Ishikawa (cell line): Measurements from ENCODE around the gene DMD.

ENCODE experiments used
- CEBPB ChIP-seq: IDR thresholded peaks from 2 replicates; pipeline ENCODE4 v1.6.1; 2012
- CREB1 ChIP-seq: IDR thresholded peaks from 2 replicates; pipeline ENCODE4 v1.6.1; 2012; ENCODE audit warnings: low read depth
- EGR1 ChIP-seq: IDR thresholded peaks from 2 replicates; pipeline ENCODE4 v1.6.1; 2012
- EP300 ChIP-seq: IDR thresholded peaks from 2 replicates; pipeline ENCODE4 v1.6.1; 2012; ENCODE audit warnings: borderline replicate concordance
- FOXM1 ChIP-seq: IDR thresholded peaks from 2 replicates; pipeline ENCODE4 v1.6.1; 2012; ENCODE audit warnings: low read depth, borderline replicate concordance
- NFIC ChIP-seq: IDR thresholded peaks from 2 replicates; pipeline ENCODE4 v1.6.1; 2012
- RAD21 ChIP-seq: IDR thresholded peaks from 2 replicates; pipeline ENCODE4 v1.6.1; 2012; ENCODE audit warnings: low read depth
- TAF1 ChIP-seq: IDR thresholded peaks from 2 replicates; pipeline ENCODE4 v1.6.1; 2012; ENCODE audit warnings: low read depth, mild to moderate bottlenecking
- TCF12 ChIP-seq: IDR thresholded peaks from 2 replicates; pipeline ENCODE4 v1.6.1; 2012; ENCODE audit warnings: low read depth
- TEAD4 ChIP-seq: IDR thresholded peaks from 2 replicates; pipeline ENCODE4 v1.6.1; 2012
- YY1 ChIP-seq: IDR thresholded peaks from 2 replicates; pipeline ENCODE4 v1.6.1; 2012; ENCODE audit warnings: low read depth
- ZBTB7A ChIP-seq: IDR thresholded peaks from 2 replicates; pipeline ENCODE4 v1.6.1; 2012; ENCODE audit warnings: low read depth
- TF ChIP-seq, protein P1 (sequence below): IDR thresholded peaks from 2 replicates; pipeline ENCODE4 v1.6.1; 2012
- TF ChIP-seq, protein P2 (sequence below): IDR thresholded peaks from 2 replicates; pipeline ENCODE4 v1.6.1; 2012
- TF ChIP-seq, protein P3 (sequence below): IDR thresholded peaks from 2 replicates; pipeline ENCODE4 v1.6.1; 2012; ENCODE audit warnings: low read depth, mild to moderate bottlenecking

DMD gene

DNA sequence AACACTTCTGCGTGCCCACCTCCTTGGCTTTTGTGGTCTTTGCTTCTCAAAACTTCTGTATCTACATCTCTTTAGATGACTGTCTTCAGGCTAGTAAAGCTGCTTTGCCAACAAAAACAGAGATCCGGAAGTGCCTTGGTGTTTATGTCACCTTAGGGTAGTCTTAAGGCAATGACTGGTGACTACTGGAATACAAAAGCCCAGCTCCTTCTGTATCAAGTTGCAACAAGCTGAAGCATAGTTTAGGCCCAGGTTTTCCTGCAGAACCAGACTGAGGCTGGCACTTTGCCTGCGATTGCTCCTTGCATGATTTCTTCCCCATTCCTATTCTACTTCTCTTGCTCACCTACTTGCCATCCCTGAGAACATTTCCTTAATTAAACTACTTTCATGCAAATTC, 333.8 kb downstream of the DMD start:
- TF ChIP-seq RAD21 (no peak), NFIC (peak; percentile 51), TCF12 (no peak)

DNA sequence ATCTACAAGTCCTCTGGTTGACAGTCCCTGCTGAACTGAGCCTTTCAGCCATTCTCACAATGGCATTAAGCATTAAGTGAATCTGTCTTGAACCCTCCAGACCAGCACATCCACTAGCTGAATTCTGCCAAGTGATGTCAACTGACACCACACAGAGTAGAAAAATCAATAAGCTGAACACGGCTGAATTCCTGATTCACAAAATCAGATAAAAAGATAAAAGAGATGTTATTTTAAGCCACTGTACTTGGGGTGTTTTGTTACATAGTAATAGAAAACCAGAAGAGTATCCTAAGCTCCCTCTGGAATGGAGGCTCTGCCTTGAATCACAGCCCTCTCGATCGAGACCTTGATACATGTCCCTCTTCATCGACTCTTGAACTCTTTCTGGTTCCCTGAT, 336.5 kb downstream of the DMD start:
- TF ChIP-seq, protein P1, sequence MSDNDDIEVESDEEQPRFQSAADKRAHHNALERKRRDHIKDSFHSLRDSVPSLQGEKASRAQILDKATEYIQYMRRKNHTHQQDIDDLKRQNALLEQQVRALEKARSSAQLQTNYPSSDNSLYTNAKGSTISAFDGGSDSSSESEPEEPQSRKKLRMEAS, result no peak
- TF ChIP-seq, protein P2, sequence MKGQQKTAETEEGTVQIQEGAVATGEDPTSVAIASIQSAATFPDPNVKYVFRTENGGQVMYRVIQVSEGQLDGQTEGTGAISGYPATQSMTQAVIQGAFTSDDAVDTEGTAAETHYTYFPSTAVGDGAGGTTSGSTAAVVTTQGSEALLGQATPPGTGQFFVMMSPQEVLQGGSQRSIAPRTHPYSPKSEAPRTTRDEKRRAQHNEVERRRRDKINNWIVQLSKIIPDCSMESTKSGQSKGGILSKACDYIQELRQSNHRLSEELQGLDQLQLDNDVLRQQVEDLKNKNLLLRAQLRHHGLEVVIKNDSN, result no peak
- TF ChIP-seq FOXM1 (no peak), TEAD4 (no peak), EGR1 (no peak), CREB1 (no peak), EP300 (no peak), NFIC (no peak), RAD21 (no peak), CEBPB (no peak), TCF12 (no peak), YY1 (no peak), TAF1 (no peak)
- TF ChIP-seq, protein P3, sequence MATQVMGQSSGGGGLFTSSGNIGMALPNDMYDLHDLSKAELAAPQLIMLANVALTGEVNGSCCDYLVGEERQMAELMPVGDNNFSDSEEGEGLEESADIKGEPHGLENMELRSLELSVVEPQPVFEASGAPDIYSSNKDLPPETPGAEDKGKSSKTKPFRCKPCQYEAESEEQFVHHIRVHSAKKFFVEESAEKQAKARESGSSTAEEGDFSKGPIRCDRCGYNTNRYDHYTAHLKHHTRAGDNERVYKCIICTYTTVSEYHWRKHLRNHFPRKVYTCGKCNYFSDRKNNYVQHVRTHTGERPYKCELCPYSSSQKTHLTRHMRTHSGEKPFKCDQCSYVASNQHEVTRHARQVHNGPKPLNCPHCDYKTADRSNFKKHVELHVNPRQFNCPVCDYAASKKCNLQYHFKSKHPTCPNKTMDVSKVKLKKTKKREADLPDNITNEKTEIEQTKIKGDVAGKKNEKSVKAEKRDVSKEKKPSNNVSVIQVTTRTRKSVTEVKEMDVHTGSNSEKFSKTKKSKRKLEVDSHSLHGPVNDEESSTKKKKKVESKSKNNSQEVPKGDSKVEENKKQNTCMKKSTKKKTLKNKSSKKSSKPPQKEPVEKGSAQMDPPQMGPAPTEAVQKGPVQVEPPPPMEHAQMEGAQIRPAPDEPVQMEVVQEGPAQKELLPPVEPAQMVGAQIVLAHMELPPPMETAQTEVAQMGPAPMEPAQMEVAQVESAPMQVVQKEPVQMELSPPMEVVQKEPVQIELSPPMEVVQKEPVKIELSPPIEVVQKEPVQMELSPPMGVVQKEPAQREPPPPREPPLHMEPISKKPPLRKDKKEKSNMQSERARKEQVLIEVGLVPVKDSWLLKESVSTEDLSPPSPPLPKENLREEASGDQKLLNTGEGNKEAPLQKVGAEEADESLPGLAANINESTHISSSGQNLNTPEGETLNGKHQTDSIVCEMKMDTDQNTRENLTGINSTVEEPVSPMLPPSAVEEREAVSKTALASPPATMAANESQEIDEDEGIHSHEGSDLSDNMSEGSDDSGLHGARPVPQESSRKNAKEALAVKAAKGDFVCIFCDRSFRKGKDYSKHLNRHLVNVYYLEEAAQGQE, result no peak

DNA sequence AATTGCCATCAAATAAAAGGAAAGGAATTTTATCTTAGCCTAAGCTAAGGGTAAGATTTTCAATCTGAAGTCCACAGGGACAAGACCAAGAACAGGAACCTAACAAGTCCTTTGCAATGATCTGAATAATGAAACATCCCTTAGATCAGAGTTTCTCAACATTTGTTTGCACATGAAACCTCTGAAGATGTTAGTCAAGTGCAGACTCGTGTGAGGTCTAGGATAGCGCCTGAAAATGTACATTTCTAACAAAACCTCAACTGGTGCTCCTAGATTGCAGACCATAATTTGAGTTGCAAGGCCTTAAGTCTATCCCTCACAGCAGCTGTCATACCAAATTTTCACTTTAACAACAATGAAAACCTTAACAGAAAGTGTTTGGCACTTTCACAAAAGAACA, 337.6 kb downstream of the DMD start:
- TF ChIP-seq YY1 (no peak), CEBPB (no peak), TCF12 (no peak), FOXM1 (no peak), NFIC (no peak), TEAD4 (no peak), EGR1 (no peak), RAD21 (no peak), EP300 (no peak), TAF1 (no peak), CREB1 (no peak), ZBTB7A (no peak)
- TF ChIP-seq, protein P2, result no peak
- TF ChIP-seq, protein P3, result no peak
- TF ChIP-seq, protein P1, result no peak

DNA sequence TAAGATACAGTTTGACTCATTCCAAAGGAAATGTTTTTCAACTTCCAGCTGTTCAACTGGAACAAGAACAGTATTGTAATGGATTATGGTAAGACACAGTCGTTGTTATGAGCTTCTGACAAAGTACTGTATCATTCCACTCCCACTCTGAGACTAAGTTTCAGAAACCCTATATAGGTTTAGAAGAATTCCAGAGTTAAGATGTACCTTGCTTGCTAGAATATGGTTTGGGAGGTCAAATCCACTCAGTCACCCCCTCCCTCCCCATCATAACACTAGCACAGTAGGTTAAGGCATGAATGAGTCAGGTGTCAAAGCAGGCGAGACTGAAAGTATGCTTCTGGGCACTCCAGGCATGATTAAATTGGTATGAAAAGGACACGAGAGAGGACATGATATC, 339.7 kb downstream of the DMD start:
- TF ChIP-seq YY1, result no peak

DNA sequence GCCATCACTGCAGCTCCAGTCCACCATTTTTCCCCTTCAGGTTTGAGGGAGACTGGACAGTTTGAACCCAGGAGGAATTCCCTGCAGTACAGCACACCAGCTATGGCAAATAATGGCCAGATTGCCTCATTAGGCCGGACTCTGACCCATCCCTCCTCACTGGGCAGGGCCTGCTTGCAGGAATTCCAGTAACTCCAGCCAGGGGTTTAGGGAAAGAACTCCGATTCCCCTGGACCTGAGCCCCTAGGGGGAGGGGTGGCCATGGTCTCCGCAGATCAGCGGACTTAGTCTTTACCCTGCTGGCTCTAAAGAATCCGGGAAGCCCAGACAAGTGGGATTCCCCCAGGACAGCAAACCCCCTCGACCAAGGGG, 342.8 kb downstream of the DMD start:
- TF ChIP-seq, protein P2, result no peak
- TF ChIP-seq YY1 (no peak), TAF1 (no peak), ZBTB7A (no peak), TEAD4 (no peak), NFIC (no peak), FOXM1 (no peak), TCF12 (no peak), EP300 (no peak), RAD21 (no peak)
- TF ChIP-seq, protein P3, result no peak
